Left lung (tissue), 10 donors: ENCODE results near the gene MICAL2. TPM values are rescaled to one million over a fixed set of nuclear protein-coding genes. Genes with fewer than 3 reads are reported as not detected.

ENCODE experiments used
- ATAC-seq: fragments of 200-7000 bp; cut with Tn5 transposase; one replicate; pipeline ENCODE4 v1.9.1; 2020; ENCODE audit warnings: moderate library complexity
- DNase-seq, 4 donors: peaks; one replicate each; pipeline ENCODE4 v3.0.0-alpha.2; 2013 to 2020
- H3K27ac ChIP-seq, 2 donors: fragments of 200-600 bp; sonication (generic) in 1 of 2; one replicate each; pipeline versions ENCODE4 v1.5.0 to v1.8.0; 2020 to 2021
- H3K27me3 ChIP-seq, 2 donors: fragments of 200-600 bp; sonication (generic) in 1 of 2; one replicate each; pipeline versions ENCODE4 v1.5.0 to v1.8.0; 2020 to 2021
- H3K36me3 ChIP-seq, 2 donors: fragments of 200-600 bp; sonication (generic) in 1 of 2; one replicate each; pipeline versions ENCODE4 v1.5.0 to v1.8.0; 2020 to 2021
- H3K4me1 ChIP-seq, 2 donors: fragments of 200-600 bp; one replicate each; pipeline ENCODE4 v1.8.0; 2021
- H3K4me3 ChIP-seq, 2 donors: fragments of 200-600 bp; sonication (generic) in 1 of 2; one replicate each; pipeline versions ENCODE4 v1.5.0 to v1.8.0; 2020 to 2021; ENCODE audit warnings: mild to moderate bottlenecking in 1 of 2
- H3K9me3 ChIP-seq, 2 donors: fragments of 200-600 bp; sonication (generic) in 1 of 2; one replicate each; pipeline versions ENCODE4 v1.5.0 to v1.8.0; 2020 to 2021
- intact Hi-C, 2 donors: fragments of 100-400 bp; cut with DNase I; formaldehyde crosslinking; loops; one replicate each; pipeline versions ENCODE4 v1.11.2 to v1.14.2; 2022
- polyA plus RNA-seq, 6 donors: library from polyadenylated mRNA; unstranded; fragments of 120-200 nt; gene quantifications; one replicate each; pipeline ENCODE4 v1.2.1, GENCODE V29; 2013; ENCODE audit not compliant: insufficient read length in 6 of 6
- total RNA-seq, 2 donors: library from RNA; stranded (reverse); fragmentation: NEBNext Ultra II Directional; extraction: Animal tissue kit (Norgen Biotek cat#: 25700); gene quantifications; one replicate each; pipeline ENCODE4 v1.2.1, GENCODE V29; 2021
- TF ChIP-seq, protein P1 (sequence below), 2 donors: fragments of 200-600 bp; sonication (generic) in 1 of 2; IDR thresholded peaks; one replicate each; pipeline versions ENCODE4 v1.5.0 to v1.8.0; 2021; ENCODE audit warnings: antibody characterized with exemption in 2 of 2
- donor health status: DM: no; HTN: yes; CAD: no.
- donor health status: DM: no; HTN: no; CAD: no.

The MICAL2 gene
- total and polyA plus RNA-seq, 8 donors, result 49.8 to 293 (median 89.4) TPM

- DNase-seq (no peak), ATAC-seq (peak; percentile 72)
- TF ChIP-seq, protein P1, sequence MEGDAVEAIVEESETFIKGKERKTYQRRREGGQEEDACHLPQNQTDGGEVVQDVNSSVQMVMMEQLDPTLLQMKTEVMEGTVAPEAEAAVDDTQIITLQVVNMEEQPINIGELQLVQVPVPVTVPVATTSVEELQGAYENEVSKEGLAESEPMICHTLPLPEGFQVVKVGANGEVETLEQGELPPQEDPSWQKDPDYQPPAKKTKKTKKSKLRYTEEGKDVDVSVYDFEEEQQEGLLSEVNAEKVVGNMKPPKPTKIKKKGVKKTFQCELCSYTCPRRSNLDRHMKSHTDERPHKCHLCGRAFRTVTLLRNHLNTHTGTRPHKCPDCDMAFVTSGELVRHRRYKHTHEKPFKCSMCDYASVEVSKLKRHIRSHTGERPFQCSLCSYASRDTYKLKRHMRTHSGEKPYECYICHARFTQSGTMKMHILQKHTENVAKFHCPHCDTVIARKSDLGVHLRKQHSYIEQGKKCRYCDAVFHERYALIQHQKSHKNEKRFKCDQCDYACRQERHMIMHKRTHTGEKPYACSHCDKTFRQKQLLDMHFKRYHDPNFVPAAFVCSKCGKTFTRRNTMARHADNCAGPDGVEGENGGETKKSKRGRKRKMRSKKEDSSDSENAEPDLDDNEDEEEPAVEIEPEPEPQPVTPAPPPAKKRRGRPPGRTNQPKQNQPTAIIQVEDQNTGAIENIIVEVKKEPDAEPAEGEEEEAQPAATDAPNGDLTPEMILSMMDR (IDR thresholded peaks at IDR 0.05), result no peak
- Histone ChIP-seq H3K9me3 (no peaks in the 10 kb centered on the region), H3K27me3 (no peaks in the 10 kb centered on the region), H3K4me1 (peaks cover 30 to 46% of the 10 kb centered on the region in 2 donors), H3K4me3 (no peak overlapping the region), H3K36me3 (no peaks in the 10 kb centered on the region), H3K27ac (peak overlapping the region in 1 of 2 donors; percentile 69)
- intact Hi-C loops, result no loop called here
These were observed 29.9 kb downstream of the MICAL2 start for GRCh38 chr11:12140186-12140793.

DNA sequence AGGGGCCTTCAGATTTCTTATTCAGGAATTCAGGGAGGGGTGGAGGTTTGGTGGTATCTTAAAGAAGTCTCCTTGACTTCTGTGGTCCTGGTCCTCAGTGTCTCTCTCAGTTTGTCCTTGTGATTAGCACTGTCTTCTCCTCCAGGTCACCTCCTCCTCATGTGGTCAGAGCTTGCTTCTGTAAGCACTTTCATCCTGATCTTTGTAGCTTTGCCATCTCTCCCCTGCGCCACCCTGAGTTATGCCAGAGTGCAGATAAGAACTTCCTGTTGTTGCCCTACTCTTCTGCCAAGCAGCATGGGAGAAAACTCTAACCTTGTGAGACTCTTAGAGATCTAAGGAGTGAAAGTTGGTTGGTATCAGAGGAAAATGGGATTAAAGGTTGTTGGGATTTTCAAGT is 30.9 kb downstream of the MICAL2 start:
- no peaks in the 10 kb centered on the region for H3K9me3 ChIP-seq
- DNase-seq (no peak), ATAC-seq (no peak)
- H3K27me3 ChIP-seq, result no peaks in the 10 kb centered on the region
- H3K4me1 ChIP-seq, result peaks cover 30 to 46% of the 10 kb centered on the region in 2 donors
- intact Hi-C loops, result no loop called here
- peak overlapping the region in 1 of 2 donors; percentile 69 for H3K27ac ChIP-seq
- TF ChIP-seq, protein P1 (IDR thresholded peaks at IDR 0.05), result no peak
- no peak overlapping the region for H3K4me3 ChIP-seq
- H3K36me3 ChIP-seq, result no peaks in the 10 kb centered on the region

GRCh38 chr11:12142176-12142575 is 31.8 kb downstream of the MICAL2 start:
- TF ChIP-seq, protein P1 (IDR thresholded peaks at IDR 0.05), result no peak
- H3K4me1 ChIP-seq, result peaks cover 30 to 38% of the 10 kb centered on the region in 2 donors
- peak overlapping the region; percentile 48 to 69 for H3K27ac ChIP-seq
- no peaks in the 10 kb centered on the region for H3K9me3 ChIP-seq
- DNase-seq, result no peak
- intact Hi-C loops, result no loop called here
- ATAC-seq, result no peak
- no peaks in the 10 kb centered on the region for H3K36me3 ChIP-seq
- H3K27me3 ChIP-seq, result no peaks in the 10 kb centered on the region
- no peak overlapping the region for H3K4me3 ChIP-seq

DNA sequence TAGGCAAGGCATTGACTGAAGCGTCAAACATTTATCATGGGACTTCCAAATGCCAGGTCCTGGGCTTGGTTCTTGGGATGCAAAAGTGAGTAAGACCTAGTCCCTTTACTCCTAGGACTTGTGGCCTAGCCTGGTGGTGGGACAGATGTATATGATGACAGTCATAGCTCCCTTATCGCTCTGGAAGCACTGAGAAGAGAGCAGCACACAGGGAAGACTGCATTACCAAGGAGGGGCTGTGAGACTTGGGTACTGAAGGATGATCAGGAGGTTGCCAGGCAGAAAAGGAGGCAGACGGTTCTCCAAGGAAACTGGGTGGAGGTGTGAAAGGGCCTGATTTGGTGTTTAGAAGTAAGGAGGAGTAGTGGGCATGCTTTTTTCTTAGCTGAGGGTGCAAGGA is 32.5 kb downstream of the MICAL2 start:
- H3K27me3 ChIP-seq, result no peaks in the 10 kb centered on the region
- H3K36me3 ChIP-seq, result no peaks in the 10 kb centered on the region
- H3K4me3 ChIP-seq, result no peak overlapping the region
- H3K4me1 ChIP-seq, result peaks cover 28 to 31% of the 10 kb centered on the region in 2 donors
- intact Hi-C loops, result no loop called here
- no peaks in the 10 kb centered on the region for H3K9me3 ChIP-seq
- ATAC-seq (no peak), DNase-seq (no peak)
- TF ChIP-seq, protein P1 (IDR thresholded peaks at IDR 0.05), result no peak
- peak overlapping the region; percentile 48 to 69 for H3K27ac ChIP-seq

GRCh38 chr11:12143461-12144258 is 33.3 kb downstream of the MICAL2 start:
- peak; percentile 28 for ATAC-seq
- Histone ChIP-seq H3K27me3 (no peaks in the 10 kb centered on the region), H3K9me3 (no peaks in the 10 kb centered on the region), H3K27ac (peak overlapping the region; percentile 48 to 69), H3K4me3 (no peak overlapping the region), H3K4me1 (peaks cover 22 to 23% of the 10 kb centered on the region in 2 donors), H3K36me3 (no peaks in the 10 kb centered on the region)
- no peak for DNase-seq
- intact Hi-C loops, result no loop called here
- TF ChIP-seq, protein P1 (IDR thresholded peaks at IDR 0.05), result no peak
